HG03457 (cell line): ENCODE measurements around the gene HBB.

Experiments
- ATAC-seq: cut with Tn5 transposase; IDR thresholded peaks from one replicate; pipeline ENCODE4 v1.9.1; 2021; ENCODE audit warnings: moderate number of reproducible peaks; ENCODE audit not compliant: unreplicated experiment

HBB gene

GRCh38 chr11:5247472-5248192, 20.8 kb upstream of the HBB start:
- no peak for ATAC-seq

GRCh38 chr11:5246772-5247471, 20.1 kb upstream of the HBB start:
- ATAC-seq: no peak

- no peak for ATAC-seq
These were observed 18.3 kb upstream of the HBB start for GRCh38 chr11:5245155-5245554.

- no peak for ATAC-seq
These were observed 16.9 kb upstream of the HBB start for GRCh38 chr11:5243816-5244180.

GRCh38 chr11:5242933-5243815, 16.3 kb upstream of the HBB start:
- no peak for ATAC-seq

GRCh38 chr11:5242208-5242607, 15.3 kb upstream of the HBB start:
- no peak for ATAC-seq

GRCh38 chr11:5241458-5241857, 14.6 kb upstream of the HBB start:
- ATAC-seq: no peak

GRCh38 chr11:5240458-5240857, 13.6 kb upstream of the HBB start:
- no peak for ATAC-seq

GRCh38 chr11:5240056-5240455, 13.2 kb upstream of the HBB start:
- ATAC-seq: no peak

GRCh38 chr11:5239046-5239445, 12.2 kb upstream of the HBB start:
- ATAC-seq: no peak

GRCh38 chr11:5238486-5238885, 11.6 kb upstream of the HBB start:
- no peak for ATAC-seq

GRCh38 chr11:5237420-5237819, 10.5 kb upstream of the HBB start:
- no peak for ATAC-seq

GRCh38 chr11:5235364-5236095, 8.7 kb upstream of the HBB start:
- no peak for ATAC-seq

- ATAC-seq: peak; percentile 73
These were observed 7.5 kb upstream of the HBB start, which contains the start of gene HBD for GRCh38 chr11:5234381-5234834. TSS of gene HBD (minus strand) at chr11:5234483. CDS start at chr11:5234433, 50 bp downstream.

GRCh38 chr11:5233307-5233706, 6.4 kb upstream of the HBB start:
- ATAC-seq: no peak

GRCh38 chr11:5232821-5233220, 6.0 kb upstream of the HBB start:
- ATAC-seq: no peak

- ATAC-seq: no peak
These were observed 5.3 kb upstream of the HBB start for GRCh38 chr11:5232176-5232575.

GRCh38 chr11:5231111-5231510, 4.2 kb upstream of the HBB start:
- ATAC-seq: no peak

- no peak for ATAC-seq
These were observed 3.4 kb upstream of the HBB start for GRCh38 chr11:5230266-5230665.

GRCh38 chr11:5229796-5230195, 2.9 kb upstream of the HBB start:
- ATAC-seq: no peak

GRCh38 chr11:5229356-5229755, 2.5 kb upstream of the HBB start:
- ATAC-seq: no peak
